OCI-LY1 (cell line): ENCODE data around the gene YEATS4.

ENCODE experiments used
- H2AFZ ChIP-seq: fragments of 200-600 bp; sonication (generic), shearing (Covaris generic); 2 replicates; pipeline ENCODE4 v1.6.0; 2014; ENCODE audit warnings: antibody characterized with exemption, mild to moderate bottlenecking, low read length
- H3F3A ChIP-seq: fragments of 200-600 bp; sonication (generic), shearing (Covaris generic); 2 replicates; pipeline ENCODE4 v1.6.0; 2014; ENCODE audit warnings: mild to moderate bottlenecking, antibody characterized with exemption, low read length, moderate library complexity; ENCODE audit not compliant: insufficient read depth
- H3K27ac ChIP-seq: fragments of 200-600 bp; sonication (generic); 2 replicates; pipeline ENCODE4 v1.5.1; 2014; ENCODE audit warnings: low read length, mixed run types, mild to moderate bottlenecking, low read depth; ENCODE audit not compliant: poor library complexity, severe bottlenecking
- H3K27me3 ChIP-seq: fragments of 200-600 bp; sonication (generic); 2 replicates; pipeline ENCODE4 v1.6.0; 2014; ENCODE audit warnings: antibody characterized with exemption, mild to moderate bottlenecking, low read length, moderate library complexity; ENCODE audit not compliant: insufficient read depth
- H3K36me3 ChIP-seq: fragments of 200-600 bp; sonication (generic); 2 replicates; pipeline ENCODE4 v1.6.1; 2014; ENCODE audit warnings: mild to moderate bottlenecking, antibody characterized with exemption, low read length, moderate library complexity, mixed read lengths; ENCODE audit not compliant: insufficient read depth
- H3K4me1 ChIP-seq: fragments of 200-600 bp; sonication (generic); 2 replicates; pipeline ENCODE4 v1.5.1; 2014; ENCODE audit warnings: mild to moderate bottlenecking, low read length, moderate library complexity; ENCODE audit not compliant: insufficient read depth, severe bottlenecking
- H3K4me2 ChIP-seq: fragments of 200-600 bp; sonication (generic), shearing (Covaris generic); 2 replicates; pipeline ENCODE4 v1.6.1; 2014; ENCODE audit warnings: low read length
- H3K4me3 ChIP-seq: fragments of 200-600 bp; sonication (generic); 2 replicates; pipeline ENCODE4 v1.5.1; 2014; ENCODE audit warnings: low read length, low read depth, mild to moderate bottlenecking, mixed read lengths; ENCODE audit not compliant: poor library complexity, severe bottlenecking
- H3K79me2 ChIP-seq: fragments of 200-600 bp; shearing (Covaris generic); 2 replicates; pipeline ENCODE4 v1.6.1; 2016; ENCODE audit warnings: mixed run types, low read length, mixed read lengths; ENCODE audit not compliant: insufficient read depth
- H3K9ac ChIP-seq: fragments of 200-600 bp; sonication (generic), shearing (Covaris generic); 2 replicates; pipeline ENCODE4 v1.6.1; 2014; ENCODE audit warnings: mild to moderate bottlenecking, low read length, mixed read lengths
- H3K9me2 ChIP-seq: fragments of 200-600 bp; sonication (generic), shearing (Covaris generic); 2 replicates; pipeline ENCODE4 v1.6.1; 2014; ENCODE audit warnings: low read depth, mild to moderate bottlenecking, low read length, mixed read lengths
- H3K9me3 ChIP-seq: fragments of 200-600 bp; shearing (Covaris generic); 2 replicates; pipeline ENCODE4 v1.6.1; 2014; ENCODE audit warnings: low read length, mixed read lengths
- H4K20me1 ChIP-seq: fragments of 200-600 bp; sonication (generic), shearing (Covaris generic); 2 replicates; pipeline ENCODE4 v1.6.0; 2016; ENCODE audit warnings: mild to moderate bottlenecking, low read length; ENCODE audit not compliant: insufficient read depth
- CTCF ChIP-seq: fragments of 200-600 bp; sonication (generic), shearing (Covaris generic); IDR thresholded peaks from 2 replicates; pipeline ENCODE4 v1.5.1; 2017; ENCODE audit warnings: mild to moderate bottlenecking, antibody characterized with exemption, low read length, moderate library complexity, mixed read lengths
- EZH2 ChIP-seq: fragments of 200-600 bp; sonication (generic), shearing (Covaris generic); IDR thresholded peaks from 2 replicates; pipeline ENCODE4 v1.8.0; 2017; ENCODE audit warnings: borderline replicate concordance, mixed run types, mild to moderate bottlenecking, antibody characterized with exemption, low read length, moderate library complexity, mixed read lengths

The YEATS4 gene

GRCh38 chr12:69331519-69331908 is 28.0 kb upstream of the YEATS4 start:
- TF ChIP-seq EZH2 (no peak), CTCF (no peak)
- peak overlapping the region; percentile 38 for H2AFZ ChIP-seq
- H3K9me2 ChIP-seq, result no peaks in the 10 kb centered on the region
- H4K20me1 ChIP-seq, result no peaks in the 10 kb centered on the region
- H3K4me1 ChIP-seq, result peaks cover 30% of the 10 kb centered on the region
- no peaks in the 10 kb centered on the region for H3K27me3 ChIP-seq
- H3F3A ChIP-seq, result no peaks in the 10 kb centered on the region
- peak overlapping the region; percentile 52 for H3K4me3 ChIP-seq
- peak overlapping the region; percentile 84 for H3K4me2 ChIP-seq
- H3K9ac ChIP-seq, result peak overlapping the region; percentile 57; the same call in 1 of the 2 replicates
- H3K9me3 ChIP-seq, result no peaks in the 10 kb centered on the region
- H3K79me2 ChIP-seq, result no peaks in the 10 kb centered on the region
- peak overlapping the region; percentile 58 for H3K27ac ChIP-seq
- no peaks in the 10 kb centered on the region for H3K36me3 ChIP-seq

GRCh38 chr12:69331909-69332684 is 27.4 kb upstream of the YEATS4 start:
- 0 out of 2 replicates have a peak overlapping the region, but pooled peaks have one; percentile 38 for H2AFZ ChIP-seq
- H3K27me3 ChIP-seq, result no peaks in the 10 kb centered on the region
- H3K9me2 ChIP-seq, result no peaks in the 10 kb centered on the region
- H4K20me1 ChIP-seq, result no peaks in the 10 kb centered on the region
- no peaks in the 10 kb centered on the region for H3K9me3 ChIP-seq
- no peaks in the 10 kb centered on the region for H3K36me3 ChIP-seq
- H3K4me1 ChIP-seq, result peaks cover 31% of the 10 kb centered on the region
- TF ChIP-seq EZH2 (no peak), CTCF (no peak)
- no peak overlapping the region for H3K27ac ChIP-seq
- no peaks in the 10 kb centered on the region for H3F3A ChIP-seq
- H3K9ac ChIP-seq, result no peak overlapping the region
- no peak overlapping the region for H3K4me3 ChIP-seq
- H3K4me2 ChIP-seq, result no peak overlapping the region
- no peaks in the 10 kb centered on the region for H3K79me2 ChIP-seq

- Histone ChIP-seq H3K4me3 (no peak overlapping the region), H3K9ac (no peak overlapping the region), H4K20me1 (no peaks in the 10 kb centered on the region), H3K9me2 (no peaks in the 10 kb centered on the region), H3K4me2 (no peak overlapping the region), H3K79me2 (no peaks in the 10 kb centered on the region), H3K36me3 (no peaks in the 10 kb centered on the region), H3K27me3 (no peaks in the 10 kb centered on the region), H3F3A (no peaks in the 10 kb centered on the region), H3K27ac (no peak overlapping the region), H2AFZ (no peak overlapping the region), H3K9me3 (no peaks in the 10 kb centered on the region), H3K4me1 (peaks cover 39% of the 10 kb centered on the region)
- no peak for TF ChIP-seq CTCF
- no peak for TF ChIP-seq EZH2
Observed at GRCh38 chr12:69332815-69333358, 26.7 kb upstream of the YEATS4 start.
